ENCODE results near the gene IGF2R.
"Not testable (repeated sequence)": the region's sequence is repeated elsewhere in the genome, so short reads cannot be mapped to it uniquely, and the experiment has no call there.

IGF2R gene

DNA sequence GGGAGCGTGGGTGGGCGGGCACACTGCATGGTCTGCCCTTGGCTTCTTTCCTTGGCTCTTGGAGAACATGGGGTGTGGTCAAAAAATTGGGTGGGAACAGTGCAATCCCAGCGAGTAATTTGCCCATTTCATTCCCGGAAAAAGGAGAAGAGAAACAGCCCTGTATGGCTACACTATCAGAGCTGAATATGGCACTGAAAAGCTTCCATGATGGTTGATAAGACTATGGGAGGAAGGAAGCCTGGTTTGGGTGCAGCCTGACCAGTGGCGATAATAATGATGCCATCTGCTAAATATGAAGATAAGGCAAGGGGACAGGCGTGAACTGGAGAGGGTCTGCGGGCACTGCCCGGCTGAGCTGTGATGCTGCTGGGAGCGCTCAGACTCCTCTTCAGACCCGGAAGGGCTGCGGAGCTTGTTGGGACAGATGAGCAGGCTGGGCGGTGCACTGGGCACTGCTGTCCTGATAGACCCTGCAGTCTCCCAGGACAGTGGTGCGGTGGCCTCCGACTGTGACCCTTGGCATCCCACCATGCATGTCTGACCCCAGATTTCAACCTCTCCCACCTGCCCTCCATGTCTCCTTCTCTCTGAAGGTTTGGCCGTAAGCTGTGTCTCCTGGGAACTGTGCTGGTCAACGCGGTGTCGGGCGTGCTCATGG is 162.9 kb downstream of the IGF2R start:
- no peak for DNase-seq

DNA sequence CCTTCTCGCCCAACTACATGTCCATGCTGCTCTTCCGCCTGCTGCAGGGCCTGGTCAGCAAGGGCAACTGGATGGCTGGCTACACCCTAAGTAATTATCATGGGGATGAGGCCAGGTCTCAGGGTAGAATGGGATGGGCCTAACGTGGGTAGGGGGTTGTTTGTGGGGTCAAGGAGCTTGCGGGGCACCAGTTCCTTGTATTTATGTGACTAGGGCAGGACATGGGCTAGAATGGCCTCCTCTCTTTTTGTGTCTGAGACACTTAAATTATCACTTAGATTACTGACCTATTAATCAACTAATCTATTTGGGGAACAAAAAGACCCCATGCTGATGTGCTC is 163.4 kb downstream of the IGF2R start:
- no peak for DNase-seq

DNA sequence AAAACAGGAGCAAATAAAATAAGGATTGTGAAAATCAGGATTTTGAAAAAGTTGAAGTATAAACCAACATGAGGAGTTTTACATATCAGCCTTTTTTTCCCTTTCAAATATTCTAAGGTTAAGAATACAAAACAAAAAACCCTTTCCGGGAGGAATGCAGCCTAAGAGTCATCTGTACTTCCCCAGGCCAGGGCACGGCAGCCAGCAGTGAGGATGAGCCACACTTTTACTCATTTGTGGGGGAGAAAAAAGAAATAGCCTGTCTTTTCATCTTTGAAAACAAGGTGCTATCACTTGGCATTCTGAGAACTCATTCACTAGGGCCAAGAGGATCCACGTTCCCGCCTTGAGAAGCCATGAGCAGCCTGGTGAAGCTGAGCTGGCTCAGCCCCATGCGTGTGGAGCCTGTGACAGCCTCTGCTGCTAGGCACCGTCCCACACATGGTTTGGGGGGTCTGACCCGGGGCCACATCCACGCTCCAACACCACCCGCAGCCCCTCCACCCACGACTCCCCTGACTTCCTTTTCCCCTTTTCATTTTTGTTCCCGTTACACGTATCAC is 164.0 kb downstream of the IGF2R start:
- no peak for DNase-seq

DNA sequence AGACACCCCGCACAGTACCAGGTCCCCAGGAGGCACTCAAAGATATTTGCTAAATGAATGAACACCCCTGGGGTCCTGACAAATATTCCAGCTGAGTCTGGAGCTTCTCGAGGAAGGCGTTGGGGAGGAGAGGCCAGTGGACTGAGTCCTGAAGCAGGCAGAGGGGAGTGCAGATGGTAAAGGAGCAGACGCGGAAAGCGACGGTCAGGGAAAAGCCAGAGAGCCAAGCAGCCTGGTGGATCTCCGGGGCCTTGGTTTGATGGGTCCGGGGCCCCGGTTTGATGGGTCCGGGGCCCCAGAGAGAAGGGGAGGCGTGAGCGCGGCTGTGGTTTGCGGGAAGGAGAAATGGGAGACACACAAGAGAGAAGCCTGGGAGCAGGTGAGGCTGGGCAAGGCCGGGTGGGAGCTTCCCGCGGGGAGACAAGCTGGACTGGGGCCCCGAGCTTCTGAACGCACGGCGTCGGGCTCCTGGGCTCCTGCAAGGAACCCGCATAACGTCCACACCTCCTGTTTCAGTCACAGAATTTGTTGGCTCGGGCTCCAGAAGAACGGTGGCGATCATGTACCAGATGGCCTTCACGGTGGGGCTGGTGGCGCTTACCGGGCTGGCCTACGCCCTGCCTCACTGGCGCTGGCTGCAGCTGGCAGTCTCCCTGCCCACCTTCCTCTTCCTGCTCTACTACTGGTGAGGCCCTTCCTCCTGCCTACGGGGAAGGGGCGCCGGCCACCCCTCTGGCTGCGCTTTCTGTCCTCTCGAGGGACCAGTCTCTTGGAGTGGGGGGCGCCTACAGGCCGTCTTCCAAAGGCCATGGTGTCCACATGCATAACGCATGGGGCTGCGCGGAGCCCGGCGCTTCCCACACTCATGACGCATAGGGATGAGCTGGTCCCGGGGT is 164.8 kb downstream of the IGF2R start:
- DNase-seq = no peak

DNA sequence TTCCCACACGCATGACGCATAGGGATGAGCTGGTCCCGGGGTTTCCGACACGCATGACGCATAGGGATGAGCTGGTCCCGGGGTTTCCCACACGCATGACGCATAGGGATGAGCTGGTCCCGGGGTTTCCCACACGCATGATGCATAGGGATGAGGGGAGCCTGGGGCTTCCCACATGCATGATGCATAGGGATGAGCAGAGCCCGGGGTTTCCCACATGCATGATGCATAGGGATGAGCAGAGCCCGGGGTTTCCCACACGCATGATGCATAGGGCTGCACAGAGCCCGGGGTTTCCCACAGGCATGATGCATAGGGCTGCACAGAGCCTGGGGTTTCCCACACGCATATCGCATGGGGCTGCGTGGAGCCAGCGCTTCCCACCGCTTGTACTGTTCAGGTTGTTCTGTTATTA is 165.5 kb downstream of the IGF2R start:
- DNase-seq = not testable (repeated sequence)

DNA sequence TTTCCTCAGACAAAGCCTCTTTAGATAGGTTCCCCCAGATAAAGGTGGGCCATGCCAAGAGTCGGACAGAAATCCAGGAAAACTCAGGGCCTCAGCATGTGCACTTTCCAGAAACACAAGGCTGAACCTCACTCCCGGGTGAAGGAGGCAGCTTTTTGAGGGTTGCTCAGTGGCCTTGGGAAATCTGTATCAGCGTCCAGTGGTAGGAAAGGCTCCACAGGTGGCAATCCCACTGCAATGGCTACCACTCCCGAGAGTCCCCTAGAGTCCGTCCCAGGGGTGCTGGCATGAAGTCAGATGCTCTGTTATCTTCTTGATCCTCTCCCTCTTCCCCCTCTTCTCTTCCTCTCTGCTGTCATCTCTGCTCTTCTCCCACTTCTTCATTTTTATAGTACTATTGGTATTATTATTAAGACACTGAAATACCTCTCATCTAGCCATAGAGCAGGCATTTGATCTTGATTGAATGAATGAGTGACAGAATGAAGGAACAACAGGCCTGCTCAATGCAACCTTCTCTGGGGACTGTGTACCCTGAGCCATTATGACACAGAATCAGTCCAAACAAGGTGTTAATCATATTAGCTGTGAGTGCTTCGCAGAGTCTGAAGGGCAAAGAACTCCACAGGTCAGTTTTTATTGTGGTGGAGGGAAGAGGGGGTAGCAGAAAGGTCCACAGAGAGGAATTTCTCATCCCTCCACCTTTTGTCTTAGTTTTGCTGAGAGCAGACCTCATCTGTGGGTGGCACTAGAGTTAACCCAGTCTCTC is 166.1 kb downstream of the IGF2R start:
- DNase-seq = no peak

DNA sequence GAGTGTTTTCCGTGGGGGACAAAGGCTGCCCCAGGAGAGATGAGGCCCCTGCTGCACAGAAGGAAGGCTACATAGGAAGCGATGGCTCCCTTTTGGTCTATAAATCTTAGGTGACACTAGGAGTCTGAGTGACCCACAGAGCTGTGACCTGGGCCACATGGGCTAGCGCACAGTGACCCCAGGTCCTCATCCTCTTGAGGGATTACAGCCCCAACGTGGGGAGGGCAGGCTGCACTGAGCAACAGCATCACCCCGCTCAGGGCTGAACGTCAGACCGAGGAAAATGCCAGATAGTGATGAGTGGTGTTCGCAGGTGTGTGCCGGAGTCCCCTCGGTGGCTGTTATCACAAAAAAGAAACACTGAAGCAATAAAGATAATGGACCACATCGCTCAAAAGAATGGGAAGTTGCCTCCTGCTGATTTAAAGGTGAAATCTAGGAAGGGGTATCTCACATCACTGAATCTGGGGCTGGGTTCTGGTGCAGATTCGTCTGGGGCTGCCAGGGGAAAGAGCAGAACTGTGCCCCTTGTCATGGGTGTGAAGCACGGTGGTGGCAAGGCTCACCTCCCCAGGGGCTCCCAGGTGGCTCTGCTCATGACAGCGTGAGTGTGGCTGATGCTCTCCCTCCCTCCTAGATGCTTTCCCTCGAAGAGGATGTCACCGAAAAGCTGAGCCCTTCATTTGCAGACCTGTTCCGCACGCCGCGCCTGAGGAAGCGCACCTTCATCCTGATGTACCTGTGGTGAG is 167.2 kb downstream of the IGF2R start:
- no peak for DNase-seq

DNA sequence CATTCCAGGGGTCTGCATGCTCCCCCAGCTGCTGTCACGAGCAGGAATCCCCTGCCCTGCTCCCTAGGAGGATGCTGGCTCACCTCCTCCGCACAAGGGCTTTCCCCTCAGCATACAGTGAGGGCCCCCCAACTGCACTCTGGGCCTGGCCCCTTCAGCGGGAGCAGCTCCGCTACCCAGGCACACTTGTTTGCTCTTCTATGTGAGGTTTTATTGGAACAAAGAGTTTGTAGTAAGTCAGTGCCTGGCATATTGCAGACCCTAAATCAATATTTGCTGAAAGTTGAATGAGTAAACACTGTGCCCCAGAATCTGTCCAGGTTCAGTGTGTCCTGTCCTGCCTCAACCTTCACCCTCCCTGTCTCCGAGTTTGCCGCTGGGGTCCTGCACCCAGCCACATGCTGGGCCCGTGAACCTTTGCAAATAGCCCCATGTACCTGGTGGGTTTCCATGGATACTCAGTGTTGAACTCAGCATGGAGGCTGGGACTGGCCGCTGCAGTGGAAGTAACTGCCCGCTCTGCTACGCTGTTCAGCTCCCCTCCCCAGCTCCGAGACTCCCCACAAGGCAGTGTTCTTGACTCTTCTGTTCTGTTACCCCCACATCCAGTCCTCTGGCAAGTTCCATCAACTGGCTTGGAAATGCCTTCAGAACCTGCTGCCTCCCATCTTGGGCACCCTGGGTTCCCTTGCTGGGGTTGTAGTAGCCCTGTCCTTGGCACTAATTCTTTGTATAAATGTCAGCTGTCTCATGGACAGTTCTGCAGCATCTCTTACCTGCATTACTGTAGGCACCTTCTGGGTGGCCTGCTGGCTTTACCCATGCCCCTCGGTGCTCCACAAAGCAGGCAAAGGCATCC is 168.5 kb downstream of the IGF2R start:
- no peak for DNase-seq

DNA sequence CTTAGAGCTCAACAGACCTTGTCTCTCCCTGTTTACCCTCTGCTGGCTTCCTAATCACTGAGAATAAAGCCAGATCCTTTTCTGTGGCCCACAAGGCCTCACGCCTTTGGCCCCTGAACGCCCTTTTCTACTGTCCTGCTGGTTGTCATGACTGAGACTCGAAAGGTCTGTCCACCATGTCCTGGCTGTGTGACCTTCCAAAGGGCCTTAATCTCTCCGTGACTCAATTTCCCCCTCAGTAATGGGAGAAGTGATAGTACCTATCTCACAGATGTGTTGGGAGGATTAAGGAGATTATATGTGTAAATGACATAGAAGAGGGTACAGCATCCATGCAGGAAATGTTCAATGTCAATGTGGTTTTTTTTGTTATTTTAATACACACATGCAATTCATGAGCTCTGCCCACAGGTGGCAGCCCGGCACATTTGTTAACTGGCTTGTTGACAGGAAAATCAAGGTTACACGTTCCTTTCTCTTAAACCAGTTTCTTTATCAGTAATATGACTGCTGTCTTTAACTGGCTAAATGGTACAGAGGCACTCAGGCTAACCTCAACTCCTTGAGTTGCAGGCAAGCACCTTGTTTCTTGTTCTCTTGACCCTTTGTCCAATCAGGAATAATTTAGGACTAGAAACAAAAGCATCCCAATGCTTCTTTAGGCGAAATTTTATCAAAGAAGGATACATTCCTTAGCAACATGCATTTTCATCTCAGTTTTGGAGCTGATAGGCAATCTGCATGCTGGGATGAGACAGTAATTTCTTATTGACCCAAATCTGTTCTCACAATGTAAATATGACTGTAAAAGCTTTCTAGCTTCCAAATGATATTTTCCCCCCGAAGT is 169.3 kb downstream of the IGF2R start:
- no peak for DNase-seq

DNA sequence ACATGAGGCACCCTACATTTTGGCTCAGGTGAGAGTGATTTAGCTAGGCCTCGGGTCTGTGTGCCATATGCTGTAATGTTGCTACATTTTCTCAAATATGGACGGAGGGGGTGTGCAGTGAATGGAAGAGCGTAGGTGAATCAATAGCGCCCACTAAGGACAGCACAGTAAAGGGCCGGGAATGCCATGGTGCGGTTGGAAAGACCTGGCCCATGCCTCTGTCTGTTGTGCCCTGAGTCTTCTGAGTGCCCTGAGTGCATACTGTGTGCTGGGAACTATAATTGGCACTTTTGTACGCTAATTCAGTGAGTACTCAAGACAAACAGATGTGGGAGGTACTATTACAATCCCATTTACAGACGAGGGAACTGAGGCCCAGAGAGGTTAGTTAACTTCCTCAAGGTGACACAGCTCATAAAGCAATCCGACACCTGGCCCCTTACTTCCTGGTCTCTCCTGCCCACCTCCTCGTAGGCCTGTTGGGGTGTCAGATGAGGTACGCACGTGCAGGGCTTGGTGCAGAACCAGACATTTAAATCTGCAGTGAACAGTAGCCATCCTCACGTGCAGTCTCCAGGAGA is 170.0 kb downstream of the IGF2R start:
- DNase-seq = no peak

DNA sequence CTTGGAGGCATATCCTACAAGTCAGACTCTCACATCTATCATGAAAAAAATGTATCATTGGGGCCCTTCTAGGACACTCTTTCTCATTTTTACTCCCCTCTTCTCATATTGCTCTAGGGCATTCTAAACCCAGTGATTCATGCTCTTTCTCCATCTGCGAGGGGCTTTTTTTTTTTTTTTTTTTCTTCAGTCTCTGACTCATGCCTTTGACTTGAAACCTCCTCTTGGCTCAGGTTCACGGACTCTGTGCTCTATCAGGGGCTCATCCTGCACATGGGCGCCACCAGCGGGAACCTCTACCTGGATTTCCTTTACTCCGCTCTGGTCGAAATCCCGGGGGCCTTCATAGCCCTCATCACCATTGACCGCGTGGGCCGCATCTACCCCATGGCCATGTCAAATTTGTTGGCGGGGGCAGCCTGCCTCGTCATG is 170.6 kb downstream of the IGF2R start:
- no peak for DNase-seq

DNA sequence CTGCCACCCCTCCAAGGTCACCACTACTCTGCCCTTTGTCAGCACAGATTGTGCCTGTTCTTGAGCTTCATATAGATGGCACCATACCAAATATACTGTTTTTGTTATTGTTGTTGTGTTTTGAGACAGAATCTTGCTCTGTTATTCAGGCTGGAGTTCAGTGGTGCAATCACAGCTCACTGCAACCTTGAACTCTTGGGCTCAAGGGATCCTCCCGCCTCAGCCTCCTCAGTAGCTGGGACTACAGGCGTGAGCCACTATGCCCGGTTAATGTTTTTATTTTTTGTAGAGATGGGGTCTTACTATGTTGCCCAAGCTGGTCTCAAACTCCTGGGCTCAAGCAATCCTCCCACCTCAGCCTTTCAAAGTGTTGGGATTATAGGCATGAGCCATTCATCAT is 171.6 kb downstream of the IGF2R start:
- DNase-seq = not testable (repeated sequence)

DNA sequence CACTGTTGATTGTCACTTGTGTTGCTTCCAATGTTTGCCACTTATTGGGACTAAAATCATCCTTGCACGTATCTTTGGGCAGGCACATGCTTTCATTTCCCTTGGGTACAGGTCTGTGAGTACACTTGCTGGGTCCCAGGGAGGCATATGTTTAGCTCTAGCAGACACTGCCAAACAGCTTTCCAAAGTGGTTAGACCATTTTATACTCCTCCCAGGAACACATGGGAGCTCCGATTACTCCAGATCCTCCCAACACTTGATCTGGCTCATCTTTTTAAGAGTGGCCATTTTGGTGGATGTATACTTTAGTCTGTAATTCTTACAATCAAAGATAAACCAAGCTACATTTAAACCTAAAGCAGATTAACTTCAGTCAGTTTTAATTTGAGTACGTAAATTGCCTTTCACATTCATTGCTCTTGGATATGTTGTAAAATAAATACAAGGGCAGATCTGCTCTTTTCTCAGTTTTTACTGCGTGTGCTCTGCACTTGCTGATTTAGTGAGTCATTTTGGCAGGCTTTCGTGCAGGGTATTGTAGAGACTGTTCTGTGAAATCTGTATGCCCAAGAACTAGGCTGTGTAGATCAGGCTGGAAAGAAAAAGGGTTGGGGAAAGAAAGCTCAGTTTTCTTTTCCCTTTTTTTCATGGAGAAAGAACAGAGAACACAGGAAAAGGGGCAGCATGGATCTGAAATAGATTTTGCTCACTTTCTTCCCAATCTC is 172.3 kb downstream of the IGF2R start:
- DNase-seq = no peak

DNA sequence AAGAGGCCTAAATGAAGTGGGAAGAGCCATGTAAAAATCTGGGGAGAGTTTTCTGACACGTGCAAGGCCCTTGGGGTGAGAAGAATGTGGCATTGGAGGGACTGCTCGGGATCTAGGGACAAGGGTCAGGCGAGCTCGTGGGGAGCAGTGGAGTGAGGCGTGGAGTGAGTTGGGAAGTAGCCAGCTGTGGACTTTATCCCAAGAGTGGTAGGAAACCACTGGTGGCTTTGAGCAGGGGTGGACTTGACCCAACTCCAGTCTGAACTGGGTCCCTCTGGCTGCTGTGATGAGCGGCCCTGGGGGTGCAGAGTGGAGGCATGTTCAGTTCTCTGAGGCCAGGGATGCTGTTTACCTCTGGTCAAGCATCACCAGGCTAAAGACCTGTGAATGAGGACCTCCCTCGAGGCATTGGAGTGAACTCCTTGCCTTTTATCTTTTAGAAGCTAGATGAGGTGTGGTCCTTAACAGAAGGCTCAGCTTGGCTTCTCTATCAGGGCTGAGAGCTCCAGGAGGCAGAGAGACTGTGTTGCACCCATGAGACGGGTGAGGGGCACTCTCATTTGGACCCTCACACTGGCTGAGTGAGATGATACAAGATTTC is 173.3 kb downstream of the IGF2R start:
- DNase-seq = no peak

DNA sequence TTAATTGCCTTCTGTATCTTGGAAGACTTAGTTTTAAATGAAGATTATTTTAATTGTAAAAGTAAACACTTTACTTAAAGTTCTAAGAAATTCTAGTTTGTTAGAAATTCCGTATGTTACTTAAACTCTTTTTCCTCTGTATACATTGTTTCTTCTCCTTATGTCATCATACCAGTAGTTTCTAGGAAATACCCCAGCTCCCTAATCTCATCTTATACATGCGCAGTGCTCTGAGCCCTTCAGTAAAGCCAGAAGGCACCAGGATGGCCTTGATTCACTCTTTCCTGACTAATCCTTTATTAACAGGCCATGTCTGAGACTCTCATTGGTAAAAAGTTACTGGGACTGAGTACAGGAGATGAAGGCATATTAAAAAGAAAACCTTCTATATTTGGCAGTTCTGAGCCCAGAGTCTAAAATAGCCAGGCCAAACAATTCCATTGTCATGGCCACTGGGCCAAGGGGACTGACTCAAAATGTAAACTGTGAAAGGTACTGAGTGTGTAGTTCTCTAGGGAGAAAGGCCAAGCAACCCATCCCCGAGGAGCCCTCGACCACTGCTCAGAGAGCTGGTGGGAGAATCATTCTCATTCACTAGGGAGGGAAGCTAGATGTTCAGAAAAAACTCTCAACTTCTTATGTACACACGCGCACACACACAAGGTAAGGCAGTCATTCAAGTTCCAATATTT is 177.7 kb downstream of the IGF2R start:
- DNase-seq = no peak

DNA sequence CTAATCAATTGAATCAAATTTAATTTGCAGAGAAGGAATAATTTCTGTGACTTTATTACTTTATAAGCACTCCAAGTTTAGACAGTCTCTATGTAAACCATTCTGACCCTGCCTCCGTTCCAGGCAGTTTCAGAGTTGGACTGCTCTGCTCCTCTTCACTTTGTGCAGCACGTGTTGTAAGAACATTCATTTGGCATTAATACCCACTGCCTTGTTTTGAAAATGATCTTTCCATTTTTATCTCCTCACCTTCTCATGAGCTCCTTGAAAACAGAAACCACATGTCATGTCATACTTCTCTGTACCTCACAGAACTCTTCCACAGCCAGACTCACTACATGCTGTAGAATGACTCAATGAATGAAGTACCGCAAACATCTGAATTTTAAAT is 178.3 kb downstream of the IGF2R start:
- DNase-seq = no peak

DNA sequence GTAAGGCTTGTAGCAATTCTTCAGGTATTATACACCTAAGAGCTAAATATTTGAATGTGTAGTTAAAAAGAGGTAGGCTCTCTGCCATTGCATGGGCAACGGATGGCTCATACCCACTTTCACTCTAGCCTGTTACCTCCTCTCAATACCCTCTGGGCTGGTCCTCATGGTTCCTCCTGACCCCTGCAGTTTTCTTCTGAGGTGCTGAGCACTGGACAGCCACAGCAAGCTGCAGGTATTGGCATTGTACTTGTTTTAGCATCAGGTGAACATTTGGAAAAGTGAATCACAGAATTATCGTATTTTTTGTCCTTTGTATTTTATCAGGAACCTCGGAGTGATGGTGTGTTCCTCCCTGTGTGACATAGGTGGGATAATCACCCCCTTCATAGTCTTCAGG is 185.6 kb downstream of the IGF2R start:
- DNase-seq = no peak

DNA sequence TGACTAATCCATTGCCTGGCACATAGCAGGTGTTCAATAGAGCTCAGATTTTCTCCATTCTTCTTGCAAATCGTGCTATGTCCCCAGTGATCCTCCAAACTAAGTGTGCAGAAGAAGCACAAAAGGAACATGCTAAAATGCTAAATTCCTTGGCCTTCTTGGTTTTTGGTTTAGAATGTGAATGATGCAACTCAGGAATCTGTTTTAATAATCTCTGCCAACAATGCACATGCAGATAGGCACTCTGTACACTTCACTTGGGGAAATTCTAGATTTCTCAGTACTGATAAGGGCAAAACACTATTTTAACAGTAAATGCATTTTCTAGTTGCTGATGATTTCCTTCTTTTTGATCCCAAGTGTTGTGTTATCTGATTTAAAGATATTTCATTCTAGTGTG is 188.0 kb downstream of the IGF2R start:
- DNase-seq = no peak

DNA sequence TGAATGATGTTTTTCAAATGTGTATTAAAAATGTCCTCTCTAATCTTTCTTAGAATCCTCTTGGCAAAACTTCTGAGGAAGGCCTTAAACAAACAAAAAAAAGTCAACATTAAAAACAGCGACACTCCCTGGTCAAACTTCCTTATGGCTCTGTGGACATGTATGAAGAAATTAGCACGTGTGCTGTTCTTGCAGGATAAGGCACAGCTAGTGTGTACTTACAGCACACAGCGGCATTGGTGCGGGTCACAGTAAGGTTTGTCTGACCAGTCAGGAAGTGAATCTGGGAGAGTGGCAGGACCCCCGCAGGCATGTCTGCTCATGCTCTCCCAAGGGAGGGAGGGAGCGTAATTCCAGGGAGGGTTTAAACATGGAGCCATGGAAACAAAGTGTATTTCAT is 191.6 kb downstream of the IGF2R start:
- DNase-seq = no peak
